ENCODE measurements around the gene ZNF25. TPM values are rescaled to one million over a fixed set of nuclear protein-coding genes. Genes with fewer than 3 reads are reported as not detected.
A peak's percentile ranks its signal among the peaks of the same experiment; 100 is the strongest.

ZNF25 gene
- total and polyA plus RNA-seq, 9 of the 15 experiments (the other 6 are each of a cell fraction or from before 2014, with no cell fraction given) = 0.62 to 2.3 (median 1.6) TPM

GRCh38 chr10:37937864-37938263, 38.6 kb downstream of the ZNF25 start:
- H3K27me3 ChIP-seq (ENCODE audit: control insufficient read depth in 2 of 2, insufficient read depth in 2 of 2, low read length in 2 of 2) = peaks cover 0 to 7% of the 10 kb centered on the region in 2 experiments; a peak in 1 of 5 replicates
- no peaks in the 10 kb centered on the region for H3K9me1 ChIP-seq (ENCODE audit: control insufficient read depth, insufficient read depth, low read length)
- H3K4me2 ChIP-seq (ENCODE audit: insufficient read depth, low read length) = no peak overlapping the region
- H3K9ac ChIP-seq (ENCODE audit: insufficient read depth in 1 of 2, low read depth in 2 of 2, low read length in 2 of 2) = no peak overlapping the region
- no peaks in the 10 kb centered on the region for H3K36me3 ChIP-seq (ENCODE audit: control insufficient read depth, insufficient read depth, low read length)
- BruUV-seq (replicated peaks) = no TSS peak
- H4K20me1 ChIP-seq (replicated peaks; ENCODE audit: control insufficient read depth, insufficient read depth, low read length) = no peaks in the 10 kb centered on the region
- POLR2A ChIA-PET = interaction anchor here (0.8 kb wide), 1 partner anchor 8 kb away, joined by 3 read pairs; no protein-coding TSS in a partner anchor
- TF ChIP-seq PML (IDR thresholded peaks at IDR 0.05; ENCODE audit: low read length) (no peak), MTF1 (CRISPR knock-in tag; IDR thresholded peaks at IDR 0.05; ENCODE audit: borderline replicate concordance) (no peak), KAT7 (CRISPR knock-in tag; IDR thresholded peaks at IDR 0.05; ENCODE audit: borderline replicate concordance) (no peak), CTCF (IDR thresholded peaks at IDR 0.05 in 2 of 3, conservative IDR thresholded peaks at IDR 0.05 in 1 of 3; ENCODE audit: insufficient read depth in 2 of 3, low read depth in 1 of 3, low read length in 3 of 3) (peak; percentile 22 to 38 (median 24); a peak in 3 of 6 replicates)
- DNase-seq (ENCODE audit: extremely low read depth in 1 of 4, low spot score in 3 of 4) (peak in 3 of 4 experiments; percentile 9 to 16 (median 15)), FAIRE-seq (no peak), ATAC-seq (peak; percentile 64)
- H3K4me1 ChIP-seq (replicated peaks in 1 of 2; ENCODE audit: control insufficient read depth in 2 of 2, insufficient read depth in 2 of 2, low read length in 2 of 2) = no peaks in the 10 kb centered on the region
- in situ Hi-C loops (cut with MboI) (no loop called here), intact Hi-C loops (cut with micrococcal nuclease) (loop anchor here (10.0 kb wide), 2 partner anchors 63 to 183 kb away; no protein-coding TSS in a partner anchor)
- no peak overlapping the region for H3K27ac ChIP-seq (ENCODE audit: extremely low read depth, low read depth, low read length)
- CTCF ChIA-PET (ENCODE audit: low intra/inter-chr PET ratio) = no interaction called here
- no peak overlapping the region for H3K4me3 ChIP-seq
- H3K79me2 ChIP-seq (ENCODE audit: control insufficient read depth, insufficient read depth, low read length) = no peaks in the 10 kb centered on the region
- H2AFZ ChIP-seq (ENCODE audit: low read depth, low read length) = no peak overlapping the region
- WGBS (ENCODE audit: insufficient coverage, low coverage, missing lambda C conversion rate) = 3% methylated on average over 5 of the region's 5 CpGs
- H3K9me3 ChIP-seq (replicated peaks; ENCODE audit: control insufficient read depth, insufficient read depth, low read depth, low read length) = no peaks in the 10 kb centered on the region

Measured in K562 (cell line).